ENCODE results near the gene SLC2A10.

GRCh38 chr20:46698788-46699187 is 10.7 kb upstream of the SLC2A10 start:
- TF ChIP-seq CTCF (IDR thresholded peaks at IDR 0.05) (no peak), POLR2A (IDR thresholded peaks at IDR 0.05) (no peak)

Data from tibial nerve (tissue), 3 donors.